K562 (cell line): Measurements from ENCODE around the gene AGR2. TPM values are rescaled to one million over a fixed set of nuclear protein-coding genes. Genes with fewer than 3 reads are reported as not detected.

Experiments used
- ATAC-seq: fragments of 200-7000 bp; cut with Tn5 transposase; 3 replicates; pipeline ENCODE4 v1.9.1; 2020; ENCODE audit warnings: moderate library complexity
- BruUV-seq: library from RNA; stranded (reverse); fragments of 400-500 nt; replicated peaks from 2 replicates; lab custom pipeline; 2021; lab: Mats Ljungman, UMichigan
- CTCF ChIA-PET: fragments of 300-600 bp; formaldehyde crosslinking; extraction: SDS; loops from one replicate; lab custom pipeline; 2021; ENCODE audit warnings: low intra/inter-chr PET ratio; lab: Yijun Ruan, JAX
- POLR2A ChIA-PET: fragments of 300-600, 350-650 bp; sonication (Branson Sonifier 250); formaldehyde crosslinking; extraction: SDS; loops from one replicate; lab custom pipeline; 2021; ENCODE audit warnings: antibody characterized with exemption, inconsistent platforms; lab: Yijun Ruan, JAX
- DNase-seq, 4 experiments: peaks; one replicate each; pipeline versions ENCODE4 v3.0.0 to v3.0.0-alpha.2; 2011 to 2018; ENCODE audit warnings: low spot score in 3 of 4, mixed read lengths in 3 of 4; ENCODE audit errors: extremely low read depth in 1 of 4
- FAIRE-seq: peaks from 2 replicates; lab custom pipeline; 2011; peaks lifted over from hg19 to GRCh38; lab: Jason Lieb, UNC
- H2AFZ ChIP-seq: 2 replicates; pipeline ENCODE4 v1.6.0; 2011; ENCODE audit warnings: low read depth, low read length, control low read depth, inconsistent platforms
- H3K27ac ChIP-seq: fragments of 200-600 bp; 3 replicates; pipeline ENCODE4 v1.8.0; 2011; ENCODE audit warnings: low read depth, mild to moderate bottlenecking, control low read depth, inconsistent platforms, low read length, moderate library complexity, mixed read lengths; ENCODE audit errors: extremely low read depth
- H3K27me3 ChIP-seq, 2 experiments: fragments of 300-600 bp in 1 of 2; 2 replicates in 1 of 2; 3 replicates in 1 of 2; pipeline versions ENCODE4 v1.6.0 to v1.8.0; 2011; ENCODE audit warnings: inconsistent platforms in 2 of 2, low read length in 2 of 2, mild to moderate bottlenecking in 1 of 2, mixed read lengths in 1 of 2, moderate library complexity in 1 of 2; ENCODE audit not compliant: control insufficient read depth in 2 of 2, insufficient read depth in 2 of 2
- H3K36me3 ChIP-seq: fragments of 300-600 bp; 3 replicates; pipeline ENCODE4 v1.8.0; 2011; ENCODE audit warnings: mild to moderate bottlenecking, low read length, inconsistent platforms; ENCODE audit not compliant: control insufficient read depth, insufficient read depth
- H3K4me1 ChIP-seq, 2 experiments: fragments of 200-600 bp in 1 of 2; replicated peaks in 1 of 2; 2 replicates in 1 of 2; 3 replicates in 1 of 2; pipeline versions ENCODE4 v1.5.1 to v1.8.0; 2011; ENCODE audit warnings: inconsistent platforms in 2 of 2, low read length in 2 of 2, mild to moderate bottlenecking in 1 of 2, mixed read lengths in 1 of 2, moderate library complexity in 1 of 2; ENCODE audit not compliant: control insufficient read depth in 2 of 2, insufficient read depth in 2 of 2
- H3K4me2 ChIP-seq: 2 replicates; pipeline ENCODE4 v1.6.1; 2011; ENCODE audit warnings: low read length, control low read depth, inconsistent platforms, mixed read lengths; ENCODE audit not compliant: insufficient read depth
- H3K4me3 ChIP-seq: fragments of 200-600 bp; sonication (generic), shearing (Covaris generic); 2 replicates; pipeline ENCODE4 v1.5.1; 2016; ENCODE audit warnings: control low read depth, inconsistent platforms
- H3K79me2 ChIP-seq: fragments of 200-600 bp; 3 replicates; pipeline ENCODE4 v1.8.0; 2011; ENCODE audit warnings: low read length, inconsistent platforms; ENCODE audit not compliant: control insufficient read depth, insufficient read depth
- H3K9ac ChIP-seq, 2 experiments: 2 replicates each; pipeline versions ENCODE4 v1.6.0 to v1.6.1; 2011; ENCODE audit warnings: low read depth in 2 of 2, low read length in 2 of 2, control low read depth in 1 of 2, inconsistent platforms in 1 of 2, mild to moderate bottlenecking in 1 of 2, mixed read lengths in 1 of 2; ENCODE audit not compliant: insufficient read depth in 1 of 2
- H3K9me1 ChIP-seq: one replicate; pipeline ENCODE4 v1.6.0; 2011; ENCODE audit warnings: inconsistent platforms, mild to moderate bottlenecking, low read length, moderate library complexity; ENCODE audit not compliant: control insufficient read depth, insufficient read depth
- H3K9me3 ChIP-seq: replicated peaks from 2 replicates; pipeline ENCODE4 v1.5.1; 2011; ENCODE audit warnings: low read depth, low read length, inconsistent platforms; ENCODE audit not compliant: control insufficient read depth, insufficient read depth
- H4K20me1 ChIP-seq: replicated peaks from 2 replicates; pipeline ENCODE4 v1.6.1; 2011; ENCODE audit warnings: low read length, inconsistent platforms, mixed read lengths; ENCODE audit not compliant: control insufficient read depth, insufficient read depth
- CHCHD3 ChIP-seq: fragments of 250-450 bp; sonication (Bioruptor Pico); IDR thresholded peaks from 2 replicates; pipeline ENCODE4 v2.1.2; 2022; ENCODE audit warnings: mild to moderate bottlenecking
- ELK1 ChIP-seq: sonication (generic); formaldehyde crosslinking; IDR thresholded peaks from 2 replicates; pipeline ENCODE4 v1.8.1; 2022; ENCODE audit warnings: missing genetic modification reagents
- ILF3 ChIP-seq: fragments of 450-650 bp; IDR thresholded peaks from 2 replicates; pipeline ENCODE4 v1.6.1; 2018; ENCODE audit warnings: antibody characterized with exemption, mild to moderate bottlenecking, moderate library complexity, borderline replicate concordance
- LARP7 ChIP-seq: fragments of 450-650 bp; IDR thresholded peaks from 2 replicates; pipeline ENCODE4 v1.6.1; 2016
- NR2C1 ChIP-seq, 2 experiments: fragments of 450-650 bp; IDR thresholded peaks; 2 replicates each; pipeline ENCODE4 v1.6.1; 2017; ENCODE audit warnings: mild to moderate bottlenecking in 2 of 2, antibody characterized with exemption in 1 of 2, inconsistent platforms in 1 of 2, missing compliant biosample characterization in 1 of 2, missing genetic modification characterization in 1 of 2
- PHF8 ChIP-seq: fragments of 200-600 bp; sonication (generic); IDR thresholded peaks from 2 replicates; pipeline ENCODE4 v1.6.1; 2012; ENCODE audit warnings: mixed run types, mild to moderate bottlenecking, inconsistent platforms, low read length, moderate library complexity, borderline replicate concordance
- RFX1 ChIP-seq: fragments of 450-650 bp; IDR thresholded peaks from 2 replicates; pipeline ENCODE4 v1.6.1; 2016; ENCODE audit warnings: mild to moderate bottlenecking, moderate library complexity
- SOX6 ChIP-seq: fragments of 450-650 bp; IDR thresholded peaks from 2 replicates; pipeline ENCODE4 v1.6.1; 2014; ENCODE audit warnings: mild to moderate bottlenecking
- SP1 ChIP-seq: sonication (generic); formaldehyde crosslinking; IDR thresholded peaks from 2 replicates; pipeline ENCODE4 v1.8.1; 2022; ENCODE audit warnings: mild to moderate bottlenecking, missing genetic modification reagents
- USF2 ChIP-seq: sonication (generic); formaldehyde crosslinking; IDR thresholded peaks from 2 replicates; pipeline ENCODE4 v1.5.0; 2020; ENCODE audit warnings: missing genetic modification reagents
- ZBED1 ChIP-seq: IDR thresholded peaks from 2 replicates; pipeline ENCODE4 v1.6.1; 2014
- ZNF143 ChIP-seq: sonication (generic); formaldehyde crosslinking; IDR thresholded peaks from 2 replicates; pipeline ENCODE4 v1.9.0; 2022; ENCODE audit warnings: mild to moderate bottlenecking, missing genetic modification reagents
- WGBS: fragments of 100-300 bp; shearing (Covaris generic); methylation state at CpG from one replicate; pipeline ENCODE4 v1.1.6; 2016; ENCODE audit warnings: low coverage, mixed read lengths; ENCODE audit not compliant: insufficient coverage; ENCODE audit errors: missing lambda C conversion rate; 5-methylcytosine and 5-hydroxymethylcytosine counted together
- in situ Hi-C: fragments of 300-500 bp; cut with MboI; formaldehyde crosslinking; loops from 4 replicates; pipeline ENCODE4 v1.15.0; 2018; ENCODE audit warnings: inconsistent platforms, mixed read lengths
- intact Hi-C: fragments of 100-400 bp; cut with micrococcal nuclease; formaldehyde crosslinking; loops from 2 replicates; pipeline ENCODE4 v1.14.2; 2022
- polyA plus RNA-seq, 8 experiments: library from polyadenylated mRNA; depleted of rRNA in 4 of 8; stranded (reverse) in 5 of 8; unstranded in 3 of 8; fragments of >200 nt; fragmentation: Nextera tagmentation in 2 of 8; fragmentation: Illumina TruSeq in 1 of 8; extraction: Ambion mirVana in 2 of 8; extraction: Trizol in 1 of 8; gene quantifications; 2 replicates each; pipeline versions ENCODE4 v1.2.1 to v1.2.3, GENCODE V29; 2011 to 2014; ENCODE audit warnings: inconsistent platforms in 1 of 8, missing spikeins in 1 of 8
- total RNA-seq, 7 experiments: library from RNA; depleted of rRNA in 6 of 7; stranded (reverse); fragments of >200 nt in 6 of 7; fragmentation: Illumina TruSeq in 2 of 7; extraction: Trizol in 2 of 7; gene quantifications; 2 replicates each; pipeline versions ENCODE4 v1.2.1 to v1.2.3, GENCODE V29; 2011 to 2021; ENCODE audit warnings: low replicate concordance in 1 of 7

The AGR2 gene
- total and polyA plus RNA-seq, 9 of the 15 experiments (the other 6 are each of a cell fraction or from before 2014, with no cell fraction given): 0.66 TPM; not detected in 8

DNA sequence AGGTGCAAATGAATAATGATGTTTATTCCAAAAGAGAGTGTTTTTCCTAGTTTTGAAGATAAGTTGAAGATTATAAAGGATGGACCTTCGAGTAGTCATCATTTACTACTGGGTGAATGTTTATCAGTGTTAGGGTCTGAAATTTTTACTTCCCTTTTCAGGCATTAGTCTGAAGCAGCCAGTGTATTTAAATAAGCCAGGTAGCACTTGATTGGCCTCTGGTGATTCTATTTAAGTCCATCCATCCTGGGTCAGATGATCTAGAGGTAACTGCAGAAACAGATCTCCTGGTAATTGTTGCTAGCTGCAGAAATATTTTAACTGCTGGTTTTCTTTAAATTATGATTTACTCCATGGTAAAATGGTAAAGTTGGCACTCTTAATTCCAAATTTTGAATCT lies 34.1 kb upstream of the AGR2 start:
- no peak for DNase-seq
- no peak for FAIRE-seq
- Histone ChIP-seq H2AFZ (no peak overlapping the region), H3K27ac (no peak overlapping the region), H3K9me1 (no peaks in the 10 kb centered on the region), H4K20me1 (no peaks in the 10 kb centered on the region), H3K4me3 (no peak overlapping the region), H3K4me2 (no peak overlapping the region), H3K4me1 (no peaks in the 10 kb centered on the region), H3K79me2 (no peaks in the 10 kb centered on the region), H3K9ac (no peak overlapping the region), H3K27me3 (peaks cover 0 to 5% of the 10 kb centered on the region in 2 experiments; a peak in 2 of 5 replicates), H3K9me3 (no peaks in the 10 kb centered on the region), H3K36me3 (no peaks in the 10 kb centered on the region)
- intact Hi-C loops (no loop called here), in situ Hi-C loops (no loop called here)
- ATAC-seq: no peak
- whole genome bisulfite sequencing: 0% methylated on average over 1 of the region's 1 CpG
- BruUV-seq: no TSS peak
- TF ChIP-seq PHF8: no peak
- no peak for TF ChIP-seq SOX6
- no peak for TF ChIP-seq NR2C1 (IDR thresholded peaks at IDR 0.05)
- no peak for TF ChIP-seq NR2C1 (tag; IDR thresholded peaks at IDR 0.05)
- no peak for TF ChIP-seq ILF3
- TF ChIP-seq ELK1 (CRISPR knock-in tag): no peak
- no peak for TF ChIP-seq ZNF143
- TF ChIP-seq RFX1: no peak
- TF ChIP-seq USF2 (CRISPR knock-in tag): no peak
- TF ChIP-seq SP1 (CRISPR knock-in tag): no peak
- TF ChIP-seq ZBED1: no peak
- no peak for TF ChIP-seq CHCHD3 (CRISPR knock-in tag)
- no peak for TF ChIP-seq LARP7
- POLR2A ChIA-PET: interaction anchor here (1.0 to 1.6 kb wide), 2 partner anchors 9 to 22 kb away, joined by 4 to 6 read pairs; no protein-coding TSS in a partner anchor
- CTCF ChIA-PET: no interaction called here
